Ishikawa (cell line): ENCODE measurements around the gene CMPK2.

Source experiments
- EP300 ChIP-seq: IDR thresholded peaks from 2 replicates; pipeline ENCODE4 v1.6.1; 2012; ENCODE audit warnings: borderline replicate concordance
- RAD21 ChIP-seq: IDR thresholded peaks from 2 replicates; pipeline ENCODE4 v1.6.1; 2012; ENCODE audit warnings: low read depth
- TAF1 ChIP-seq: IDR thresholded peaks from 2 replicates; pipeline ENCODE4 v1.6.1; 2012; ENCODE audit warnings: low read depth, mild to moderate bottlenecking
- TF ChIP-seq, protein P1 (sequence below): IDR thresholded peaks from 2 replicates; pipeline ENCODE4 v1.6.1; 2012; ENCODE audit warnings: low read depth, mild to moderate bottlenecking

DNA sequence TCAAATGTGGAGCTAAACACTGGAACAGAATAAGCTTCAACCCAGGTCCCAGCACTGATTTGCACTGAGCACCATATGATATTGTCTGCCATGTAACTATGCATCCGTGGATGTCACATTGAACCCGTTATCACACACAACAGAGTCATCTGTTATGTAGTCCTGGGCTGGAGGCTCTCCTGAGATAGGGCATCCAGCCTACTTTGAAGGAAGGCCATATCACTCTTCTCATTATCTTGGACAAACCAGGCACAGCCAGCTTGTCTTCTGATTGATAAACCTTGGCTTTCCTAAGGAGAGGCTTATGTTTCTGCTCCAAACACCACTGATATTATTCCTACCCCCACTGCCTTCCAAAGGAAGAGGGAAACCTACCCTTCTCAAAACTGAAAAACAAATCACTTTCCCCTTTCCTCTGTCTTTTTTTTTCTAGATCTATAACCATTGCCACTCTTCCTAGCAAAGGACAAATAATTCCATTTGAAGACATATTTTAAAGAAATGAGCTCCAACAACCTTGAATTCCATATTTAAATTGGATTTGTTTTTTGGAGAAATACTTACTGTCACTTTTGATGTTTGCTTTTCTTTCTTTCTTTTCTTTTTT, 28.3 kb upstream of the CMPK2 start:
- TF ChIP-seq, protein P1, sequence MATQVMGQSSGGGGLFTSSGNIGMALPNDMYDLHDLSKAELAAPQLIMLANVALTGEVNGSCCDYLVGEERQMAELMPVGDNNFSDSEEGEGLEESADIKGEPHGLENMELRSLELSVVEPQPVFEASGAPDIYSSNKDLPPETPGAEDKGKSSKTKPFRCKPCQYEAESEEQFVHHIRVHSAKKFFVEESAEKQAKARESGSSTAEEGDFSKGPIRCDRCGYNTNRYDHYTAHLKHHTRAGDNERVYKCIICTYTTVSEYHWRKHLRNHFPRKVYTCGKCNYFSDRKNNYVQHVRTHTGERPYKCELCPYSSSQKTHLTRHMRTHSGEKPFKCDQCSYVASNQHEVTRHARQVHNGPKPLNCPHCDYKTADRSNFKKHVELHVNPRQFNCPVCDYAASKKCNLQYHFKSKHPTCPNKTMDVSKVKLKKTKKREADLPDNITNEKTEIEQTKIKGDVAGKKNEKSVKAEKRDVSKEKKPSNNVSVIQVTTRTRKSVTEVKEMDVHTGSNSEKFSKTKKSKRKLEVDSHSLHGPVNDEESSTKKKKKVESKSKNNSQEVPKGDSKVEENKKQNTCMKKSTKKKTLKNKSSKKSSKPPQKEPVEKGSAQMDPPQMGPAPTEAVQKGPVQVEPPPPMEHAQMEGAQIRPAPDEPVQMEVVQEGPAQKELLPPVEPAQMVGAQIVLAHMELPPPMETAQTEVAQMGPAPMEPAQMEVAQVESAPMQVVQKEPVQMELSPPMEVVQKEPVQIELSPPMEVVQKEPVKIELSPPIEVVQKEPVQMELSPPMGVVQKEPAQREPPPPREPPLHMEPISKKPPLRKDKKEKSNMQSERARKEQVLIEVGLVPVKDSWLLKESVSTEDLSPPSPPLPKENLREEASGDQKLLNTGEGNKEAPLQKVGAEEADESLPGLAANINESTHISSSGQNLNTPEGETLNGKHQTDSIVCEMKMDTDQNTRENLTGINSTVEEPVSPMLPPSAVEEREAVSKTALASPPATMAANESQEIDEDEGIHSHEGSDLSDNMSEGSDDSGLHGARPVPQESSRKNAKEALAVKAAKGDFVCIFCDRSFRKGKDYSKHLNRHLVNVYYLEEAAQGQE: no peak
- TF ChIP-seq RAD21 (no peak), TAF1 (no peak), EP300 (no peak)
